KMS-11 (cell line): Measurements from ENCODE around the gene SIAE.

Source experiments
- H2AFZ ChIP-seq: fragments of 200-600 bp; sonication (generic); 2 replicates; pipeline ENCODE4 v1.6.1; 2016; ENCODE audit warnings: antibody characterized with exemption, mixed run types, low read depth
- H3K27ac ChIP-seq: fragments of 200-600 bp; sonication (generic); 2 replicates; pipeline ENCODE4 v1.6.1; 2016; ENCODE audit warnings: mild to moderate bottlenecking, mixed run types
- H3K27me3 ChIP-seq: fragments of 200-600 bp; sonication (generic); 2 replicates; pipeline ENCODE4 v1.6.1; 2017; ENCODE audit warnings: mild to moderate bottlenecking, low read depth, mixed run types, moderate library complexity; ENCODE audit not compliant: insufficient read depth
- H3K36me3 ChIP-seq: fragments of 200-600 bp; sonication (generic); 2 replicates; pipeline ENCODE4 v1.6.1; 2017; ENCODE audit warnings: mild to moderate bottlenecking, mixed run types; ENCODE audit not compliant: insufficient read depth
- H3K4me1 ChIP-seq: fragments of 200-600 bp; sonication (generic); 2 replicates; pipeline ENCODE4 v1.6.1; 2016; ENCODE audit warnings: mild to moderate bottlenecking, low read depth, mixed run types; ENCODE audit not compliant: poor library complexity, severe bottlenecking
- H3K4me2 ChIP-seq: fragments of 200-600 bp; sonication (generic); 2 replicates; pipeline ENCODE4 v1.7.0; 2016; ENCODE audit warnings: mild to moderate bottlenecking, mixed run types
- H3K4me3 ChIP-seq: fragments of 200-600 bp; sonication (generic); IDR thresholded peaks from 2 replicates; pipeline ENCODE4 v1.6.1; 2017; ENCODE audit warnings: low read depth, low read length, mixed read lengths; ENCODE audit not compliant: insufficient read depth
- H3K79me2 ChIP-seq: fragments of 200-600 bp; sonication (generic); 2 replicates; pipeline ENCODE4 v1.6.1; 2016; ENCODE audit warnings: low read depth, mixed run types; ENCODE audit not compliant: insufficient read depth
- H3K9ac ChIP-seq: fragments of 200-600 bp; sonication (generic); 2 replicates; pipeline ENCODE4 v1.6.1; 2016; ENCODE audit warnings: mild to moderate bottlenecking, mixed run types
- H4K20me1 ChIP-seq: fragments of 200-600 bp; sonication (generic); 2 replicates; pipeline ENCODE4 v1.6.1; 2016; ENCODE audit warnings: mild to moderate bottlenecking, mixed run types; ENCODE audit not compliant: insufficient read depth
- TF ChIP-seq, protein P1 (sequence below): fragments of 200-600 bp; sonication (generic); conservative IDR thresholded peaks from 2 replicates; pipeline ENCODE4 v1.6.1; 2017; ENCODE audit warnings: low read depth, mild to moderate bottlenecking, antibody characterized with exemption, low read length, moderate library complexity, mixed read lengths

Gene SIAE

GRCh38 chr11:124612567-124613246, 60.8 kb downstream of the SIAE start:
- TF ChIP-seq, protein P1, sequence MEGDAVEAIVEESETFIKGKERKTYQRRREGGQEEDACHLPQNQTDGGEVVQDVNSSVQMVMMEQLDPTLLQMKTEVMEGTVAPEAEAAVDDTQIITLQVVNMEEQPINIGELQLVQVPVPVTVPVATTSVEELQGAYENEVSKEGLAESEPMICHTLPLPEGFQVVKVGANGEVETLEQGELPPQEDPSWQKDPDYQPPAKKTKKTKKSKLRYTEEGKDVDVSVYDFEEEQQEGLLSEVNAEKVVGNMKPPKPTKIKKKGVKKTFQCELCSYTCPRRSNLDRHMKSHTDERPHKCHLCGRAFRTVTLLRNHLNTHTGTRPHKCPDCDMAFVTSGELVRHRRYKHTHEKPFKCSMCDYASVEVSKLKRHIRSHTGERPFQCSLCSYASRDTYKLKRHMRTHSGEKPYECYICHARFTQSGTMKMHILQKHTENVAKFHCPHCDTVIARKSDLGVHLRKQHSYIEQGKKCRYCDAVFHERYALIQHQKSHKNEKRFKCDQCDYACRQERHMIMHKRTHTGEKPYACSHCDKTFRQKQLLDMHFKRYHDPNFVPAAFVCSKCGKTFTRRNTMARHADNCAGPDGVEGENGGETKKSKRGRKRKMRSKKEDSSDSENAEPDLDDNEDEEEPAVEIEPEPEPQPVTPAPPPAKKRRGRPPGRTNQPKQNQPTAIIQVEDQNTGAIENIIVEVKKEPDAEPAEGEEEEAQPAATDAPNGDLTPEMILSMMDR: no peak
- H3K4me1 ChIP-seq: no peaks in the 10 kb centered on the region
- H3K79me2 ChIP-seq: no peaks in the 10 kb centered on the region
- no peak overlapping the region for H3K27ac ChIP-seq
- H3K9ac ChIP-seq: no peak overlapping the region
- no peaks in the 10 kb centered on the region for H3K27me3 ChIP-seq
- H2AFZ ChIP-seq: no peak overlapping the region
- H3K4me3 ChIP-seq: no peak overlapping the region
- no peaks in the 10 kb centered on the region for H3K36me3 ChIP-seq
- H4K20me1 ChIP-seq: no peaks in the 10 kb centered on the region
- no peak overlapping the region for H3K4me2 ChIP-seq

DNA sequence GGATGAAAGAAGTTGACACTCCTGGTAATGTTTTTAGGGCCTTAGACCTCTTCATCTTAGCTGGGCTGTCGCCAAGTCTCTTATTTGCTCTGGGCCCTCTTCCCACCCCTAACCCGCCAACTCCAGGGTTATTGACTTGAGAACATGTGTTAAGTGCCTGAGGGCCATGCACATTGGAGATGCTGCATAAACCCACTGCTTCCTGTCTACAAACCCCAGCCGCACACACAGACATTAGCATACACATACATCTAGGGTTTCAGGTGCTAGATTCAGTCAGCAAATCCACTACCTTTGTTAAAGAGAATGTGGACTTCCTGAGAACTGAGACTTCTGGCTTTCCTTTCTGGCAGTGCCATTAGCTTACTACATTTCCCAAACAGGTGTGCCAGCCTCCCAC, 61.5 kb downstream of the SIAE start:
- Histone ChIP-seq H3K4me1 (no peaks in the 10 kb centered on the region), H3K79me2 (no peaks in the 10 kb centered on the region), H3K36me3 (no peaks in the 10 kb centered on the region), H3K4me2 (no peak overlapping the region), H4K20me1 (no peaks in the 10 kb centered on the region), H3K9ac (no peak overlapping the region), H3K4me3 (no peak overlapping the region), H2AFZ (no peak overlapping the region), H3K27me3 (no peaks in the 10 kb centered on the region), H3K27ac (no peak overlapping the region)
- TF ChIP-seq, protein P1: no peak

DNA sequence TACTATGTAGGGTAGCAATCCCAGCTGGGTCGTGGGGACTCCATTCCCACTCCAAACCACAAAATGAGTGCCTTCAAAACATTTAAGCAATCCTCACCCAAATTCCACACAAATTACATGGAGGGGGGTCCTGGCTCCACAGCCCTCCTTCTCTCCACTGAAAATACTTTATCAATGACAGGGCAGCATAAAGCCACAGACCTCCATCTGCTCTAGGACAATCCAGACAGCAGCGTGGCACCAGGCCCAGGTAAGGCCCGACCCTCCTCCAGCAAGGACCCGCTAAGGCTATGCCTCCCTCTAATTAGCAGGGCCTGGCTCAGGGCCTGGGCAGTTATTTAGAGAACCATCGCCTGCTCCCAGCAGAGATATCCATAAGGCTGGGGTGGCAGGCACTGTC, 62.5 kb downstream of the SIAE start, which contains the start of gene PANX3:
PANX3 (plus strand) TSS at position 365 of the 400 bp plus-strand sequence. CDS start 129 bp downstream, outside the sequence.
- Histone ChIP-seq H3K27ac (no peak within 1 kb of the TSS), H2AFZ (no peak within 1 kb of the TSS), H3K9ac (no peak within 1 kb of the TSS), H3K27me3 (no peaks in the 10 kb centered on the region), H3K4me1 (no peaks in the 10 kb centered on the region), H3K4me2 (no peak within 1 kb of the TSS), H3K4me3 (no peak within 1 kb of the TSS), H4K20me1 (no peaks in the 10 kb centered on the region), H3K79me2 (no peaks in the 10 kb centered on the region), H3K36me3 (no peaks in the 10 kb centered on the region)
- TF ChIP-seq, protein P1: no peak

- Histone ChIP-seq H4K20me1 (no peaks in the 10 kb centered on the region), H3K4me1 (no peaks in the 10 kb centered on the region)
- TF ChIP-seq, protein P1: no peak
Measured at GRCh38 chr11:124610295-124610694, 63.2 kb downstream of the SIAE start.

More at GRCh38 chr11:124610295-124610694, 63.2 kb downstream of the SIAE start:
- Histone ChIP-seq H3K36me3 (no peaks in the 10 kb centered on the region), H3K4me3 (no peak overlapping the region), H3K79me2 (no peaks in the 10 kb centered on the region), H2AFZ (no peak overlapping the region), H3K27me3 (no peaks in the 10 kb centered on the region), H3K27ac (no peak overlapping the region), H3K9ac (no peak overlapping the region), H3K4me2 (no peak overlapping the region)
